GM04503 (cell line): ENCODE measurements around the gene KNL1.
"Not testable (repeated sequence)": the region's sequence is repeated elsewhere in the genome, so short reads cannot be mapped to it uniquely, and the experiment has no call there.

Source experiments
- DNase-seq: peaks from one replicate; pipeline ENCODE4 v3.0.0-alpha.2; 2012; ENCODE audit warnings: low read depth

The KNL1 gene

DNA sequence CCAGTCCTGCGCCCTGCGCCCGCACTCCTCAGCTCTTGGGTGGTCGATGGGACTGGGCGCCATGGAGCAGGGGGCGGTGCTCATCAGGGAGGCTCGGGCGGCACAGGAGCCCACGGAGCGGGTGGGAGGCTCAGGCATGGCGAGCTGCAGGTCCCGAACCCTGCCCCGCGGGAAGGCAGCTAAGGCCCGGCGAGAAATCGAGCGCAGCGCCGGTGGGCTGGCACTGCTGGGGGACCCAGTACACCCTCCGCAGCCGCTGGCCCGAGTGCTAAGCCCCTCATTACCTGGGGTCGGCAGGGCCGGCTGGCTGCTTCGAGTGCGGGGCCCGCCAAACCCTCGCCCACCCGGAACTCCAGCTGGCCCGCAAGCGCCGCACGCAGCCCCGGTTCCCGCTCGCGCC is 82.9 kb downstream of the KNL1 start:
- DNase-seq: not testable (repeated sequence)

DNA sequence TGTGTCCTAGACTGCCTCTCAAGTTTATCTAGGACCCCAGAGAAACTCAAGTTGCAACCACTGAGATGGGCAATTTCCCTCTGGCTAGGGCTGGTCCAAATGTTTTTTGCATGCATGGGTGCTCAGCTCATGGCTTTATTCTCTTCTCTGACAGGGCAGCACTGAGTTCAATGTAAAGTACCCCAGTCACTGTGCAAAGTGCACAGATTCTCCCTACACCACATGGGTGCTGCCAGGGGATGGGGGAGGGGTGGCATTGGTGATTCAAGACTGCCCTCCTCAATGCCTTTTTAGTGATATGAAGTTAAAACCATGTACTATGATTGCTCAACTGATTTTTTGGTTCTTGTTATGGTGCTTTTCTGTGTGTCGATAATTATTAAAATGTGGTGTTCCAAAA is 86.1 kb downstream of the KNL1 start:
- DNase-seq: no peak

DNA sequence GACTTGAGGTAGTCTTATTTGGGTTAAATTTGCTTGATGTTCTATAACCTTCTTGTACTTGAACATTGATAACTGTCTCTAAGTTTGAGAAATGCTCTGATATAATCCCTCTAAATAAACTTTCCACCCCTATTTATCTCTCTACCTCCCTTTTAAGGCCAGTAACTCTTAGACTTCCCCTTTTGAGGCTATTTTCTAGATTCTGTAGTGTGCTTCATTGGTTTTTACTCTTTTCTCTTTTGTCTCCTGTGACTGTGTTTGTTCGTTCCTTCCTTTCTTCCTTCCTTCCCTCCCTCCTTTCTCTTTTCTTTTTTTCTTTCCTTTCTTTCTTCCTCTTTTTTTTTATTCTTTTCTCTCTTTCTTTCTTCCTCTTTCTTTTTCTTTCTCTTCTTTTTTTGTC is 86.9 kb downstream of the KNL1 start:
- not testable (repeated sequence) for DNase-seq

GRCh38 chr15:40684381-40684780 is 90.3 kb downstream of the KNL1 start:
- no peak for DNase-seq

- DNase-seq: no peak
Measured at GRCh38 chr15:40685376-40685775, 91.3 kb downstream of the KNL1 start.

DNA sequence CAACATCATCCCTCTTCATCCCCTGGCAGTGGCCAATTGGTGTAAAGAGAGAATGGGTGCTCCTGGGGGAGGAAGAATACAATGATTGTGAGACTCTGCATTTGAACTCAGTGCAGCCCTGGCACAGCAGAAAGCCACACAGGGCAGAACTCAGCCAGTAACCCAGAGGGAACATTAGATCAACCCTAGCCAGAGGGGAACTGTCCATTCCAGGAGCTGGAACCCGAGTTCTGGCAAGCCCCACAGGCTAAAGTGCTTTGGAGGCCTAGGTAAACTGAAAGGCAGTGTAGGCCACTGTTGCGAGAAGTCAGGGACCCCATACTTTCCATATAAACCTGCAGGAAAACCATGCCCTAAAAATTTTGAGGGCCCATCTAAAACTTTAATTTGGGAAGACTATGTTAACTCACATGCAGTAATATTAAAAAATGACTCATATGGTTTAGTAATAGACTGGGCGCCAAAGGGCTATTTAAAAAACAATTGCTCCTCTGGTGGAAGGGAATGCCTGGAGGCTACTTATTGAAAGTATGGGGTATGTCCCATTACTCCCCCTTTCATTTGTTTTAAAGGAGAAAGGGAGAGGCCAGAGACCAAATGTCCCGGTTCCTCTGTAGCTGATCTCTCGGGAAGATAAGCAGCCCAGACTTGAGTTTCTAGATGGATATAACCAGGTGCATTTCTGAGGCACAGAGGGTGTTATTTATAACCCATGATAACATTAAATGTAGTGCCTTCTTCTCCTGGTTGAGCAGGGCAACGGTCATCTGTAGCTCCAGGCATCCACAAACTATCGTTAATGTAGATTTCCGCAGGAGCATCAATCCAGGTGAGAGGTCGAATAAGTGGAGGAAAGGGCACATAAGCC is 95.1 kb downstream of the KNL1 start:
- DNase-seq: no peak

DNA sequence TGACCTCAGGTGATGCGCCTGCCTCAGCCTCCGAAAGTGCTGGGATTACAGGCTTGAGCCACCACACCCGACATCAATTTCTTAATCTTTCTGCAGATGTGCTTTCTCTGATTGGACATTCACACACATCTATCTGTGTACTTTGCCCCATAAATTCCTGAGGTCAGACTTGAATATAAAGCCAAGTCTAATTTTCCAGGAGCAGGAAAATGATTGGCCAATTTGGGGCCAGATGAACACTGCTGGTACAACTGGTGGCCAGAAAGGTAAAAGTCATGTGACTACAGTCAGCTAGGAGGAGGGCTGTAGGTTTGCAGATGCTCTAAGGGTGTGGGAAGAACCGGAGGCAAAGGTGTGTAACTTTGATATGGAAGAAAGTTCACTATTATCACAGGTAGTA is 97.7 kb downstream of the KNL1 start:
- no peak for DNase-seq

DNA sequence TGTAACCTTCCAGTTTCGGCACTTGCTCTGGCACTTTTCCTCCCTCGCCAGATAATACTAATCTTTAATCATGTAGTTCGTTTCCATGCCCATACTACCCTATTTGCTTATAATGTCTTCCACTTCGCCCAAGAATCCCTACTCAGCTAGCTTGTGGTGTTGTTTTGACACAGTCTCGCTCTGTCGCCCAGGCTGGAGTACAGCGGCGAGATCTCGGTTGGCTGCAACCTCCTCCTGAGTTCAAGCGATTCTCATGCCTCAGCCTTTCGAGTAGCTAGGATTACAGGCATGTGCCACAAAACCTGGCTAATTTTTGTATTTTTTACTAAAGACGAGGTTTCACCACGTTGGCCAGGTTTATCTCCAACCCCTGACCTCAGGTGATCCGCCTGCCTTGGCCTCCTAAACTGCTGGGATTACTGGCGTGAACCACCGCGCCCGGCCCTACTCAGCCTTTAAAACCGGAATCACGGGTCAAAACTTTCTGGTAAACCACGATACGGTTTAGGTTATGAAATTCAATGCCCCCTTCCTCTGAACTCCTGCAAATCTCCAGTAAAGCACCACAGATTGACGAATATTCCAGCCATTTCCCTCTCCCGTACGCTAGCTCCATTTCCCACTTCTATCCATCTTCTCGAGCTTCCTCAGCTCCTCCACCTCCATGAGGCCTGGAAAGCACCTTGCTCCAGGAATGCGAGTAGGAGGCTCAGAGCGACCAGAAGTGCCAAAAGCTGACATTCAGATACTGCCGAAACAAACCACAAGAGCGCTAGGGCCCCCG is 100.0 kb downstream of the KNL1 start:
- no peak for DNase-seq

- peak; percentile 71 for DNase-seq
Measured at GRCh38 chr15:40694688-40695468, 100.8 kb downstream of the KNL1 start, which contains the start of gene RAD51. RAD51 (plus strand) TSS chr15:40695174; CDS start chr15:40698759, 3,585 bp downstream.

DNA sequence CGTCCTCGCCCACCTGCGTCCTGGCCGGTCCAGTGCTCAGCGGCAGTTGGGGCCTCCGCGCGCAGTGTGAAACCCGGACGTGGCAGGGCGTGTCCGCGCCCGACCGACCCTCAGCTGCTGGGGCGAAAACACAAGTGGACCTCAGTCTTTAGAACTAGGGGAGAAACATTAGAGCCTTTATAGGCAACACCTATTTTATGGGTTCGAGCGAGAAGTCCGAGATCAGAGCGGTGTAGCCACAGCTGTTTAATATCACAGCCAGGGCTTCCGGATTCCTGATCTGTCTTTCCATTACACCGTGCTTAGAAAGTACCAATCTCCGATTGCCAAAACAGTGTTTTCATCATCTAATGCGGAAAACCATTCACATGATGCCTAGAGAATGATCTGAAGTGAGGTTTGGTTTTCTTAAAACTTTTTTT is 101.4 kb downstream of the KNL1 start:
- no peak for DNase-seq

DNA sequence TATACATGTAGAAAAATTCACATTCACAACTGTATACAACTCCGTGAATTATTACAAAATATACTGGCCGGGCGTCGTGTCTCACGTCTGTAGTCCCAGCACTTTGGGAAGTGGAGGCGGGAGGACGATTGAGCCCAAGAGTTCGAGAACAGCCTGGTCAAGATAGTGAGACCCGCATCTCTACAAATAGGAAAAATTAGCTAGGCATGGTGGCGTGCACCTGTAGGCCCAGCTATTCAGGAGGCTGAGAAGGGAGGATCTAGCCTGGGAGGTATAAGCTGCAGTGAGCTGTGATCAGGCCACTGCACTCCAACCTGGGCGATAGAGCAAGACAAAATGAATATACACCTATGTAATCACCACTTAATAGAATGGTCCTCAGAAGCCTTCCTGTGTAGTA is 102.2 kb downstream of the KNL1 start:
- no peak for DNase-seq

DNA sequence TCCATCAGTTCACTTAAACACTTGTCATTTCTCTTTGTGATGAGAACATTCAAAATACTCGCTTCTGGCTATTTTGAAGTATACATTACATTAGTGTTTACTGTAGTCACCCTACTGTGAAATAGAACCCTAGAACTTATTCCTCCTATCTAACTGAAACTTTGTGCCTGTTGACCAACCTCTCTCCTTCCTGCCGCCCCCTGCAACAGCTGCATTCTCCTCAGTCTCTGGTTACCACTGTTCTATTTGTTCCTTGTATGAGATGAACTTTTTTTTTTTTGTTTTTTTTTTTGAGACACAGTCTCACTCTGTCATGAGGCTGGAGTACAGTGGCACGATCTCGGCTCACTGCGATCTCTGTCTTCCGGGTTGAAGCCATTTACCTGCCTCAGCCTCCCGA is 103.9 kb downstream of the KNL1 start:
- DNase-seq: no peak

GRCh38 chr15:40702077-40702476 is 108.0 kb downstream of the KNL1 start:
- DNase-seq: no peak

DNA sequence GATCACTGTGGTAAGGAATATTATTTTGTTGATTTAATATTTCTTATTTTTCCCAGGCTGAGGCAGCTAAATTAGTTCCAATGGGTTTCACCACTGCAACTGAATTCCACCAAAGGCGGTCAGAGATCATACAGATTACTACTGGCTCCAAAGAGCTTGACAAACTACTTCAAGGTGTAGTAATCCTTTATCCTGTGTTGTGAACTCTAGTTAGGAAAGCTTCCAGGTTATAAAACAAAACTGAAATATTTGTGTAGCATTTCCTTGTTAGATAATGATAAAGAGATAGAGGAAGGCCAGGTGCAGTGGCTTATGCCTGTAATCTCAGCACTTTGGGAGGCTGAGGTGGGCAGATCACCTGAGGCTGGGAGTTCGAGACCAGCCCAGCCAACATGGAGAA is 112.1 kb downstream of the KNL1 start:
- no peak for DNase-seq
